Prostate gland (tissue), 2 donors: Measurements from ENCODE around the gene CCDC30. TPM values are rescaled to one million over a fixed set of nuclear protein-coding genes. Genes with fewer than 3 reads are reported as not detected.

Experiments
- DNase-seq: peaks from one replicate; pipeline ENCODE4 v3.0.0-alpha.2; 2019; ENCODE audit warnings: low spot score
- H3K27ac ChIP-seq, 2 donors: fragments of 200-600 bp; sonication (generic); 2 replicates each; pipeline ENCODE4 v1.5.1; 2017 to 2019
- H3K27me3 ChIP-seq: fragments of 200-600 bp; sonication (generic); replicated peaks from 2 replicates; pipeline ENCODE4 v1.5.1; 2019; ENCODE audit not compliant: insufficient read depth
- H3K36me3 ChIP-seq, 2 donors: fragments of 200-600 bp; sonication (generic); 1 replicate in 1 of 2; 2 replicates in 1 of 2; pipeline versions ENCODE4 v1.5.1 to v1.8.1; 2017 to 2019
- H3K4me1 ChIP-seq: fragments of 200-600 bp; sonication (generic); replicated peaks from 2 replicates; pipeline ENCODE4 v1.5.1; 2019
- H3K4me3 ChIP-seq, 2 donors: fragments of 200-600 bp; sonication (generic); 2 replicates each; pipeline ENCODE4 v1.5.1; 2017 to 2019
- H3K9me3 ChIP-seq: fragments of 200-600 bp; sonication (generic); 2 replicates; pipeline ENCODE4 v1.5.1; 2017
- POLR2A ChIP-seq: fragments of 450-650 bp; IDR thresholded peaks from one replicate; pipeline ENCODE4 v1.6.1; 2016; ENCODE audit warnings: antibody characterized with exemption, mild to moderate bottlenecking
- POLR2AphosphoS5 ChIP-seq: sonication (generic); formaldehyde crosslinking; IDR thresholded peaks from one replicate; pipeline ENCODE4 v1.6.1; 2017; ENCODE audit warnings: antibody characterized with exemption
- WGBS: methylation state at CpG from one replicate; pipeline ENCODE4 v1.1.5; 2018; 5-methylcytosine and 5-hydroxymethylcytosine counted together
- intact Hi-C: fragments of 100-400 bp; cut with DNase I; formaldehyde crosslinking; loops from one replicate; pipeline ENCODE4 v1.14.2; 2022
- small RNA-seq, 2 donors: library from RNA; depleted of rRNA; stranded (forward); fragments of <200 nt; gene quantifications; one replicate each; pipeline ENCODE3, GENCODE V24; 2016
- total RNA-seq, 2 donors: library from RNA; depleted of rRNA; stranded (reverse); fragments of >200 nt; gene quantifications; one replicate each; pipeline ENCODE4 v1.1.0, GENCODE V29; 2016
- TF ChIP-seq, protein P1 (sequence below), 4 experiments: fragments of 200-600 bp in 2 of 4; fragments of 450-650 bp in 2 of 4; sonication (generic) in 2 of 4; IDR thresholded peaks; 1 replicate in 3 of 4; 2 replicates in 1 of 4; pipeline ENCODE4 v1.5.1; 2016 to 2019; ENCODE audit warnings: antibody characterized with exemption in 4 of 4, mild to moderate bottlenecking in 2 of 4, moderate library complexity in 2 of 4

CCDC30 gene
- total RNA-seq, 2 donors from 2014 or later, result 1.8 to 6.2 TPM

DNA sequence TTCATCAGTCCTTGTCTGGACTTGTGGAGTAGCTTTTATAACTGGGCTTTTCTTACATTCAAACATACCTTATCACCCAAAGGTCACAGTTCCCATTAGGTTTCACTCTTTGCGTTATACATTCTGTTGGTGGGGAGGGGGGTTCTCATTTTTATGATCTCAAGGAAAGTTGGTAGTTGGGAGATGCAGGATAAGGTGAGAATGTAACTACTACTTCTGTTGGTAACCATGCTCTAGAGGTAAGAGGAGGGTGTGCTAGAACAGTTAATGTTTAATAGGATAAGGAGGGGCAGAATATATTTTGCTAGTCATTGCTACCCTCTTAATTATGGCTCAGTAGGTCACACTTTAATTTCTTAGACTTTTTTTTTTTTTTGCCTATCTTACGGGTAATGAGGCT, 229.8 kb downstream of the CCDC30 start:
- Histone ChIP-seq H3K27me3 (no peaks in the 10 kb centered on the region), H3K27ac (peak overlapping the region in 1 of 2 donors; percentile 54), H3K36me3 (no peaks in the 10 kb centered on the region), H3K4me3 (no peak overlapping the region), H3K9me3 (no peaks in the 10 kb centered on the region), H3K4me1 (peaks cover 13% of the 10 kb centered on the region)
- intact Hi-C loops, result no loop called here
- WGBS, result 57% methylated on average over 2 of the region's 2 CpGs
- TF ChIP-seq, protein P1, sequence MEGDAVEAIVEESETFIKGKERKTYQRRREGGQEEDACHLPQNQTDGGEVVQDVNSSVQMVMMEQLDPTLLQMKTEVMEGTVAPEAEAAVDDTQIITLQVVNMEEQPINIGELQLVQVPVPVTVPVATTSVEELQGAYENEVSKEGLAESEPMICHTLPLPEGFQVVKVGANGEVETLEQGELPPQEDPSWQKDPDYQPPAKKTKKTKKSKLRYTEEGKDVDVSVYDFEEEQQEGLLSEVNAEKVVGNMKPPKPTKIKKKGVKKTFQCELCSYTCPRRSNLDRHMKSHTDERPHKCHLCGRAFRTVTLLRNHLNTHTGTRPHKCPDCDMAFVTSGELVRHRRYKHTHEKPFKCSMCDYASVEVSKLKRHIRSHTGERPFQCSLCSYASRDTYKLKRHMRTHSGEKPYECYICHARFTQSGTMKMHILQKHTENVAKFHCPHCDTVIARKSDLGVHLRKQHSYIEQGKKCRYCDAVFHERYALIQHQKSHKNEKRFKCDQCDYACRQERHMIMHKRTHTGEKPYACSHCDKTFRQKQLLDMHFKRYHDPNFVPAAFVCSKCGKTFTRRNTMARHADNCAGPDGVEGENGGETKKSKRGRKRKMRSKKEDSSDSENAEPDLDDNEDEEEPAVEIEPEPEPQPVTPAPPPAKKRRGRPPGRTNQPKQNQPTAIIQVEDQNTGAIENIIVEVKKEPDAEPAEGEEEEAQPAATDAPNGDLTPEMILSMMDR (IDR thresholded peaks at IDR 0.05), result no peak
- TF ChIP-seq POLR2AphosphoS5, result no peak
- TF ChIP-seq POLR2A, result no peak
- no peak for DNase-seq

DNA sequence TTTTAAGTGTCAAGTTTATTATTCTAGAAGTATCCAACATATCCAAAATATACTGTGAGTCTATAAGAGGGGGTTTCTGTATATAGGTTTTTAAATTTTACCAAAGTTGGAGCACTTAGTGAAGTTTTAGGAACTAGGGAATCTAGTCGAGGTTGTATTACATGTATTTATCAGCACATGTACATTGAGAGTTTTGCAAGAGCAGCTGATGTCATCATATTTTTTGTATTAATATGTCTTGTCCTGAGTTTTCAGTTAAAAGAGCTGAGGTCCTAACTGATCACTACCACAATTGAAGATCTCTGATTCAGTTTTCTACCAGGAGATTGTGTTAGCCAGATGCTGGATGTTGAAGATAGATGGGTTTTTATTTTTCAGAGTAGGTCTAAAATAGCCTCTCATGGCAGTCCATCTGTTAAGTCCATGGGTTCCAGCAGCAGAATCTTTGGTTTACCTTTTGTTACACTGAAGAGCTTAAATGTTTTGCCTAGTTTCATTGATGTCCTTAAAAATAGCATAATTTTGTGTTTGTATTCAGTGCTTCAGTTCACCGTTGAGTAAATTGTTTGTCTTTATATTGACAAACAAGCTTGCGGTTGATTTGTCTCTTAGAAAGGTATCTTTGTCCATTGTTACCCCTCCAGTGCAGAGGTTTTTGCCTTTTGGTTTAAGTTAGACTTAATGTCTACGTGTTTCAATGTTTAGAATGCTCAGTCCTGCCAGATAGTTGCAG, 235.2 kb downstream of the CCDC30 start:
- no peak for DNase-seq
- no peaks in the 10 kb centered on the region for H3K36me3 ChIP-seq
- no peaks in the 10 kb centered on the region for H3K27me3 ChIP-seq
- intact Hi-C loops, result no loop called here
- 92% methylated on average over 4 of the region's 4 CpGs for WGBS
- H3K9me3 ChIP-seq, result no peaks in the 10 kb centered on the region
- H3K4me1 ChIP-seq, result no peaks in the 10 kb centered on the region
- no peak overlapping the region for H3K4me3 ChIP-seq
- TF ChIP-seq POLR2A (no peak), POLR2AphosphoS5 (no peak)
- TF ChIP-seq, protein P1 (IDR thresholded peaks at IDR 0.05), result no peak
- H3K27ac ChIP-seq, result no peak overlapping the region

DNA sequence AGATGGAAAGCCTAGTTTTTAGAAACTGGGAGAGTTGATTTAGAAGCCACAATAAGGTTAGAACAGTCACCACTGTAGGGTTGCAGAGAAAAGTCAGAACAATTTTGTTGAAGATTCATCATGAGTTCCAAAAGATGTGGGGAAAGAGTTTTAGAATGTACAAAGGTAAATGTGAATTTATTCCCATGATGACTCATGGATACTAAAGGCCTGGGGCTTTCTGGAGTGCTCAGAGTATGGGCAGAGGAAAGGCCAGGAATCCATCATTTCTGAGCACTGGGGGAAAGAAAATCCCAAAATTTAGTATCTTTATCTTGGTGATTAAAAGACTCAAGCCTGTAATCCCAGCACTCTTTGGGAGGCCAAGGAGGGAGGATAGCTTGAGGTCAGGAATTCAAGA, 236.9 kb downstream of the CCDC30 start:
- no peak for DNase-seq
- Histone ChIP-seq H3K9me3 (no peaks in the 10 kb centered on the region), H3K27ac (no peak overlapping the region), H3K36me3 (no peaks in the 10 kb centered on the region), H3K4me1 (no peaks in the 10 kb centered on the region), H3K27me3 (no peaks in the 10 kb centered on the region), H3K4me3 (no peak overlapping the region)
- intact Hi-C loops, result no loop called here
- TF ChIP-seq POLR2AphosphoS5, result no peak
- no peak for TF ChIP-seq POLR2A
- TF ChIP-seq, protein P1 (IDR thresholded peaks at IDR 0.05), result no peak

DNA sequence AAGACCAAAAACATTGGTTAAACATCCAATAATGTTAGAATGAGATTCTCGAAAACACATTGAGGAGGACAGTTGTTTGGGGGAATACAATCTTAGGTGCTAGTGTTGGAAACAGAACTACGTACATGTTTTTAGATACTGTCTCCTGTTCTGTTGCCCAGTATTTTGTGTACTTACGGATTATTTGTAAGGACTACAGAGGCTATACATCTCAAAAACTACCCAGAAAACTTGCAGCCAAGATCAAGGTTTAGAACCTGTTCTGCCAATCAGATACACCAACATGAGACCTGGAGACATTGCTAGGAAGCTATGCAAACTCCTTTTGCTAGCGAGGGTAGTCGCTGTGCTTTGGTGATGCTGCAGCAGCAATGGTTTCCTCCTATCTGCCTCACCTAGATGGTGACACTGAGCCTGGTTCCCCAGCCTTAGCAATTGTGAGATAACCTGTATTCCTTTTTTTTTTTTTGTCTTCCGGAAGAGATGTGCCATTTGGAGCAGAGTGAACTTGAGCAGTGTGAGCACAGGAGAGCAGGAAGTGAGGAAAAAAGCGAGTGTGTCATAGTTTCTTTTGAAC, 240.9 kb downstream of the CCDC30 start:
- TF ChIP-seq POLR2A, result no peak
- TF ChIP-seq, protein P1 (IDR thresholded peaks at IDR 0.05), result no peak
- no peak for TF ChIP-seq POLR2AphosphoS5
- intact Hi-C loops, result no loop called here
- WGBS, result 93% methylated on average over 7 of the region's 7 CpGs
- DNase-seq, result no peak
- Histone ChIP-seq H3K27ac (no peak overlapping the region), H3K4me1 (no peaks in the 10 kb centered on the region), H3K27me3 (no peaks in the 10 kb centered on the region), H3K36me3 (no peaks in the 10 kb centered on the region), H3K9me3 (no peaks in the 10 kb centered on the region), H3K4me3 (no peak overlapping the region)

Small RNAs within 50 kb of the gene (small RNA-seq; reads per million reads assigned to genes)
- 0 reads per million in 2 donors for gene RNU6-536P
- 0 reads per million in 2 donors for gene TMSB4XP1

Other genes starting within 250 kb of the CCDC30 start
- gene FOXJ3, start 128.1 kb upstream of the CCDC30 start, total RNA-seq, result 10 to 100 TPM; 54.1 to 58.5 TPM
- 1 to 10 TPM; 1.4 to 2.3 TPM for gene RIMKLA, start 82.5 kb upstream of the CCDC30 start, total RNA-seq
- gene ZMYND12, start 7.3 kb upstream of the CCDC30 start, total RNA-seq, result 10 to 100 TPM in 1 of 2 donors, 1 to 10 TPM in 1; 2.0 to 12.7 TPM
- gene PPCS, start 6.7 kb upstream of the CCDC30 start, total RNA-seq, result 100 to 1,000 TPM in 1 of 2 donors, 10 to 100 TPM in 1; 71.2 to 101 TPM
- 10 to 100 TPM; 31.9 to 39.4 TPM for gene PPIH, start 195.1 kb downstream of the CCDC30 start, total RNA-seq
- 100 to 1,000 TPM; 325 to 406 TPM for gene YBX1, start 219.1 kb downstream of the CCDC30 start, total RNA-seq